Stomach (tissue), 4 donors: ENCODE measurements around the gene TRABD2B.

ENCODE experiments used
- CTCF ChIP-seq, 7 experiments: fragments of 450-650 bp in 4 of 7; fragments of 200-600 bp in 3 of 7; sonication (generic) in 3 of 7; IDR thresholded peaks; one replicate each; pipeline ENCODE4 v1.5.1; 2016 to 2019; ENCODE audit warnings: antibody characterized with exemption in 7 of 7, control low read depth in 2 of 7, mild to moderate bottlenecking in 1 of 7
- EP300 ChIP-seq: sonication (generic); formaldehyde crosslinking; IDR thresholded peaks from one replicate; pipeline ENCODE4 v1.6.1; 2017; ENCODE audit warnings: antibody characterized with exemption

DNA sequence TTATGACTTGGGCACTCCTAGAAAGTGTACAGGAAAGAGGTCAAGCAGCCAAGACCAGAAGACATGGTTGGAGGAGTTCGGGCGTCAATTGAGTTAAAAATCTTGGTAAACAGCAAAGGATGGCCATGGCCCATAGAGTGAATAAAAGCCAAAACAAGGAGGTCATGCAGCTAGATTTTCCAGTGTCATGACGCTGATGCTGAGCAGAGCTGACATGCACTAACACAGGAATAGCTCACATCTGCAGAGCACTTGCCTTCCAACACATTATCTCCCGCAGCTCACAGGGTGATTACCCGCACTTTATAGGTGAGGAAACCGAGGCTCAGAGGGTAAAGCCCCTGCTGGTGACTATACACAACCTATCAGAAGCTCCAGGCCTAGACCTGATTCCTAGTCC is 49.7 kb downstream of the TRABD2B start:
- no peak for TF ChIP-seq EP300
- no peak for TF ChIP-seq CTCF (IDR thresholded peaks at IDR 0.05)
